GM21528 (cell line): ENCODE results near the gene TARS2.

ENCODE experiments used
- ATAC-seq: cut with Tn5 transposase; IDR thresholded peaks from one replicate; pipeline ENCODE4 v1.9.1; 2021; ENCODE audit warnings: mild to moderate bottlenecking, moderate library complexity; ENCODE audit not compliant: unreplicated experiment, low FRiP score

TARS2 gene

DNA sequence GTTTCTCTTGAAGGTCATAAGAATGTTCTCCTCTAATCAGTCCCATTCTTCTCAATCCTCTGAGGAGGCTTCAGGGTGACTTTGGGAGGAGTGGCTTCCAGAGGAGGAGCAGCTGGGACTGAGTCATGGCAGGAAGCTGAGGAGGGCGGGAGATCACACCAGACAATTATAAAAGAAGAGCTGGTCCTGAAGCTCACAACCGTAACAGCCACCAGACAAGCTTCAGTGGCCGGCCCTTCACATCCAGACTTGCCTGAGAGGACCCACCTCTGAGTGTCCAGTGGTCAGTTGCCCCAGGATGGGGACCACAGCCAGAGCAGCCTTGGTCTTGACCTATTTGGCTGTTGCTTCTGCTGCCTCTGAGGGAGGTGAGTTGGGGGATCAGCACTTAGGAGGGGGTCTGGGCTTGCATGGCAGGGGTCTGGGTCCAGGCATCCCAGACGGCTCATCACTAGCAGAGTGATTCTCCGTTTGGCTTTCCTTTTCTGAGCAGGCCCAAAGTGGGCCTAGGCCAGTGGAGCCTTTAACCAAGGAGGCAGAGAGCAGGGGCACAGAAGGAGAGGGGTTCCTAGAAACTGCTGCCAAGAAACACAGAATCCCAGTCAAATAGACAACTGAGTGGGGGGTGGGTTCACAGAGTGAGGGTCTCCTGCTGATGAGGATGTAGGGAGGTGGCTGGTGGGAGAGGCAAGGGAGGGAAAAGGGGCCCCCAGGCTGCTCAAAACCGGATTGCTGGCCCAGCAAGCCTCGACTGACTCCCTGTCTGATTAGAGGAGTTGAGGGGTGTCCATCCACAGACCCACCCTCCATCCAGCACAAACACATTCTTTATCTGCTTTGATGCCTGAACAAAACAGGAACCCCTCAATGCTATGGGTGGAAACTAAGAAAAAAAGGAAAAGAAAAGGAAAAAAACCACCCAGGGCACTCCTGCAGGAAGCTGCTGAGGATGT is 21.0 kb downstream of the TARS2 start, which contains the start of gene ECM1:
TSS of gene ECM1 (plus strand) at position 198 of the 953 bp plus-strand sequence. CDS start at position 299, 101 bp downstream.
- no peak for ATAC-seq

DNA sequence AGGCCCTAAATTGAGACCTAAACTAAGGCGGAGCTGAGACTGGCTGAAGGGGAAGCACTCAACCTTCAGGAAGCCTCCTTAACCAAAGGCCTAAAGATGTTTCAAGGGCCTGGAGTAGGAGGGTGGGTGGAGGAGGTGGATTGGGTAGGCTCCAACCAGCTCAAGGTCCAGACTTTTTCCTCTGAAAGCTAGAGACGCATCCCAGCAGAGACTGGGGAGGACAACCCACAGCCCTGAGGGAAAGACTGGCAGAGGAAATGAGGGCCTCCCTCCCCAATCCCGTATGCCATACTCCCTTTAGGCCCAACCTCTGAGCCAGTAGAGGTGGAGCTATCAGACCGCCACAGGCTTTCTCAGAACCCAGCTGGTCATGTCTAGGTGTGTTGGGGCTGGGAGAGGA is 21.8 kb downstream of the TARS2 start:
- no peak for ATAC-seq

DNA sequence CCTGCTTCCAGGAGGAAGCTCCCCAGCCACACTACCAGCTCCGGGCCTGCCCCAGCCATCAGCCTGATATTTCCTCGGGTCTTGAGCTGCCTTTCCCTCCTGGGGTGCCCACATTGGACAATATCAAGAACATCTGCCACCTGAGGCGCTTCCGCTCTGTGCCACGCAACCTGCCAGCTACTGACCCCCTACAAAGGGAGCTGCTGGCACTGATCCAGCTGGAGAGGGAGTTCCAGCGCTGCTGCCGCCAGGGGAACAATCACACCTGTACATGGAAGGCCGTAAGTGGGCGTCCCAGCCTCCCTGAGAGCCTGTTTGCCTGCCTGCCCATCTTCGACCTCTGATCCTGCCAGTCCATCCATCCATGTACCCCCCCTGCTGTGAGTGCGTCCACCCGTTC is 24.3 kb downstream of the TARS2 start:
- ATAC-seq, result no peak

DNA sequence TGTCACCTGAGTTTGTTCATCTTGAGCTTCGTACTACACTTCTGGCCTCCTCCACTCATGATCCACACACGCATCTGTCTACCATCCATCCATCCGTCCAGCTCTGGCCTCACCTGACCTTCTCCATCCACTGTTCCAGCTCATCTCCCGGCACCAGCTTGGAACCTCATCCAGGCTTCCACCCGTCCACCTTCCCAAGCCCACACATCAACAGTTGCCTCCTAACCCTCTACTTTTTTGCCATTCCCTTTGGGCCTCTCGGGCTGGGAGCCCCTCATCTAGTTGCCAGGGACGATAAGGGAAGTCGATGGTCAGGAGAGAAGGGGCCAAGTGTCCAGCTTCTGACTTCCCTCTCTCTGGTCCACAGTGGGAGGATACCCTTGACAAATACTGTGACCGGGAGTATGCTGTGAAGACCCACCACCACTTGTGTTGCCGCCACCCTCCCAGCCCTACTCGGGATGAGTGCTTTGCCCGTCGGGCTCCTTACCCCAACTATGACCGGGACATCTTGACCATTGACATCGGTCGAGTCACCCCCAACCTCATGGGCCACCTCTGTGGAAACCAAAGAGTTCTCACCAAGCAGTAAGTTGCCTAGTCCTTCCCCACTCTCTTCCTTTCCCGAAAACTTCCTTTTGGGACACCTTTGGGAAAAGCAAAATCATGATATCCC is 24.9 kb downstream of the TARS2 start:
- no peak for ATAC-seq

DNA sequence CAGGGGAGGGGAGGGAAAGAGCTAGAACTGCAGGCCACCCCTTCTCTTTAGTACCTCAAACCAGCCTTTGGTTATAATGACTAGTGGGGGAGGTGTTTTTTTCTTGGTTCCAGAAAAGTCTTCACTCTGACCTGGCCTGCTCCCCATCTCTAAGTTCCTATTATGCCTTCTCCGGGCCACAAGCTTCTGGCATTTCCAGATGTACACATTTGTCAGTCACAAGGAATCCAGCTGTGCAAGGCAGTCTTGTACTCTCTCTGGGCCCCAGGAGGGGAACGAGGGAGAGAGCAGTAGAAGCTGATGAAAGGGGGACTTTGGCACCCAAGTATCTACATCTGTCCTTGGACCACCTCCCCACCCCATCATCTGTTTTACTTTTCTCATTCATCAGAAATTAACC is 25.6 kb downstream of the TARS2 start:
- no peak for ATAC-seq

DNA sequence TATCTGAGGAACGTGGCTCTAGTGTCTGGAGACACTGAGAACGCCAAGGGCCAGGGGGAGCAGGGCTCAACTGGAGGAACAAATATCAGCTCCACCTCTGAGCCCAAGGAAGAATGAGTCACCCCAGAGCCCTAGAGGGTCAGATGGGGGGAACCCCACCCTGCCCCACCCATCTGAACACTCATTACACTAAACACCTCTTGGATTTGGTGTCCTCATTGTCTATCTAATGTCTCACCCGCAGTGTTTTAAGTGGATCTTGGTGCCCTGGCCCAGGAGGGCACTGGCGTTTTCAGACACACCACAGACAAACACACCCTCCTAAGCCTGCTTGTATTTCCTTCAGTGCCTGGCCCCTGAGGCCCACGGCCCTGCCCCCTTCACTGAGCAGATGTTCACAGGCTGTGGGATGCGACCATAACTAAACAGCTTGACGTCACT is 26.2 kb downstream of the TARS2 start:
- no peak for ATAC-seq

DNA sequence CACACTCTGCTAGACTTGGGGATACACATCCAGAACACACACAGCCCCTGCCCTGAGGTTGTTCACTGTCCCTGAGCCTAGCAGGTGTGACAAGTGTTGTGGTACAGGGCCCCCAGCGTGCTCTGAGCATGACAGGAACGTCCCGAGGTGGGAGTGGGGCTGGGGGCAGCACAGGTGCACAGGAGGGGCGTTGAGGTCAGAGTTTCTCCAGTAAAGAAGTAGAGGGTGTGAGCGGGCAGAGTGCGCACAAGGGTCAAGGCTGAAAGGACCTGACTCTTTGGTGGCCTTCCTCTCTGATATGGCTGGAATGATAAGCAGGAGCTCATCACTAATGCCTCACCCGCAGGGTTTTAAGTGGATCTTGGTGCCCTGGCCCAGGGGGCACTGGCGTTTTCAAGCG is 27.0 kb downstream of the TARS2 start:
- no peak for ATAC-seq

DNA sequence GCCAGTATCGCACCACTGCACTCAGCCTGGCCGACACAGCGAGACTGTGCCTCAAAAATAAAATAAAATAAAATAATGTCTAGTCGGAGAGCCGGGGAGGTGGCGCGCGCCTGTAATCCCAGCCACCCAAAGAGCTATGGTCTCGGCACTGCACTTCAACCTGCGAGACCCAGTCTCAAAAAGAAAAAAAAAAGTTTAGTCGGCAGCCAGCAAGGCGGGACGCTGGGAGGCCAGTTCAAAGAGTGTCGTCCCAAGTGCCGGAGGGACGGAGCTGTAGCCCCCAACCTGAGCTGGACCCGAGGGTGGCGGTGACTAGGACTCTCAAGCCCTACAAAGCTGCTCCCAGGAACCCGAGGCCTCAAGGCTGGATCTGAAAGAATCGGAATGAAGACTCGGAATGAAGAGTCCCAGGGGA is 27.7 kb downstream of the TARS2 start:
- ATAC-seq, result no peak

DNA sequence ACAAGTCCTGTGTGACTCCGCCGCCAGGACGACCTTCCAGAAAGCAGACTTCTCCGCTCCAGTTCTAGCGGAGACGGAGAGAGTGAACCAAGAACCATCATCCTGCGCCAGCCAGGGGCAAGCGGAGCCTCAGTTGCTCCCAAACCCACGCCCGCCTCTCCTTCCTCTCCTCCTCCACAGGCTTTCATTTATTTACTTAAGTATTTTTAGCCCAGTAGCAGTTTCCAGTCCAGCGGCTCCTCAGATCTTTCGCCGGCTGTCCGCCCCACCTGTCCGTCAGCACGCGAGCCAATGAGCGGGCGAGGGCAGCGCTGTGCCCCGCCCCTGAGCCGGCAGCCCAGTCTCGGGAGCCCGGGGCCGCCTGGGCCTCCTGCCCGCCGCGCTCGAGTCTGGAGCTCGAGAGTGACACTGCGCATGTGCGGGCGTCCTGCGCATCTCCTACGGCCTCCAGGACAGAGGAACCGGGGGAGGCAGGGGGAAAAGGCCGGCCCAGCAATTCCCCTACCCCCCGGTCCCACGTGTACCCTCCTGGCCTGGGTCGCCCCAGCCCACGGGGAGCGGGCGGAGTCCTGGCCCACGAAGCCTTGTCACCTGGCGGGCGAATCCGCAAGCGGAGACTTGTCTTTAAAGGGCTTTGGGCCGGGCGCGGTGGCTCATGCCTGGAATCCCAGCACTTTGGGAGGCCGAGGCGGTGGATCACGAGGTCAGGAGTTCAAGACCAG is 28.3 kb downstream of the TARS2 start, which contains the start of gene FALEC:
TSS of gene FALEC (plus strand) at position 425 of the 722 bp plus-strand sequence.
- peak; percentile 90 for ATAC-seq

DNA sequence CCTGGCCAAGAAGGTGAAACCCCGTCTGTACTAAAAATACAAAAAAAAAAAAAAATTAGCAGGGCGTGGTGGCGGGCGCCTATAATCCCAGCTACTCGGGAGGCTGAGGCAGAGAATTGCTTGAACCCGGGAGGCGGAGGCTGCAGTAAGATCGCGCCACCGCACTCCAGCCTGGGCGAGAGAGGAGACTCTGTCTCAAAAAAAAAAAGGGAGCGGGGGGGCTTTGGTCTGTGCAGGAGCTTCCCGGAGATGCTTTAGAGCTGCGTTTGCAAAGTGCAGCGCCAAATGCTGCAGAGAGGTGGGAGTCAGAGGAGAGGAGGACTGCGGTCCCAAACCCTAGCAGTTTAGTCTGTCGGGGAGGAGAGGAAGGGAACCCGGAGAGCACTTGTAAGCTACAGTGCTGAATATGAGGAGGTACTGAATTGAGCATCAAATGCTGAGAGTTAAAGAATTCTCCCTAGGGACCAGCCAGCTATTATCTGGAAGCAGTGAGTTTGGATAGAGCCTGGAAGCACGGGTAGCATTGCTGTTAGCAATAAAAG is 28.9 kb downstream of the TARS2 start:
- peak; percentile 3 for ATAC-seq

DNA sequence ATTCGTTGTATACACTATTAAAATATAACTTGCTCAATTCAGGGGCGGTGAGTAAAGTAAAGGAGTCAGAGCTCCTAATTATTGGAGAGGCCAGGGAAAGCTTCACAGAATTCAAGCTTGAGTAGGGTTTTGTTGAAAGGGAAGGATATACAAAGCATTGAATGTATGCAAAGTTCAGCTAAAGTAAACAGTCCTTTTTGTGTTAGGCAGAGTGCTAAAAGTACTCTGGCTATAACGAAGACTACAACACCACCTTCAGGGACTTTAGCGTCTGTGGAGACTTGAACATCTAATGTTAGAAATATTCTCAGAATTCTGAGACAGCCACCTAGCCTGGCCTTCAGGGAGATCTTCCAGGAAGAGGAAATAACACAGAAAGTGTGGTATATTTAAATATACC is 29.4 kb downstream of the TARS2 start:
- no peak for ATAC-seq

DNA sequence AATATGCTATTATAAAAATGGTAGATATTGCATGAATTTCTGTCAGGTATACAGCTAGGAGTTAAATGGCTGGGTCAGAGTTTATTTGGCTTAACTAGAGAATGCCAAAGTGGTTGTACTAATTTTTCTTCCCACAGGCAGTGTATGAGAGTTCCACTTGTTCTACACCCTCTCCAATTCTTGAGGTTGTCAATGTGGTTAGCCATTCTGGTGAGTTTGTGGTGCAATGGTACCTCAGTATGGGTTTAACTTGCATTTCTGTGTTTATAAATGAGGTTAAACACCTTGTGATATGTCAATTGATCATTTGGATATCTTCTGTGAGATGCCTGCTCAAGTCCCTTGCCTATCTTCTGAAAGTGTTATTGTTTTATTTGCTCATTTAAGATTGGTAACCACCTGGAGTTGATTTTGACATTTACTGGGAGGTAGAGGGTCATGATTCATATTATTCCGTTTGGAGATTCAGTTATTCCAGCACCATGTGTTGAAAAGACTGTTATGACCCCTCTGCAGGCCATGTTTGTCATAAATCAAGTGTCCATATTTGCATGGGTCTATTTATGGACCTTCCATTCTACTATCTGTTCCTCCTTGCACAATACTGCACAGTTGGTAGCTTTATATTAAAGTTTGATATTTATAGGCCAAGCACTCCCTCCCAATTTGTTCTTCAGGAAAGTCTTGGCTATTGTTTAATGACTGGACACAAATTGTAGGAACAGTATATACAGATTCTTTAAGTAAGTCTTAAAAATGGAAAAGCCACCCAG is 34.2 kb downstream of the TARS2 start:
- no peak for ATAC-seq

DNA sequence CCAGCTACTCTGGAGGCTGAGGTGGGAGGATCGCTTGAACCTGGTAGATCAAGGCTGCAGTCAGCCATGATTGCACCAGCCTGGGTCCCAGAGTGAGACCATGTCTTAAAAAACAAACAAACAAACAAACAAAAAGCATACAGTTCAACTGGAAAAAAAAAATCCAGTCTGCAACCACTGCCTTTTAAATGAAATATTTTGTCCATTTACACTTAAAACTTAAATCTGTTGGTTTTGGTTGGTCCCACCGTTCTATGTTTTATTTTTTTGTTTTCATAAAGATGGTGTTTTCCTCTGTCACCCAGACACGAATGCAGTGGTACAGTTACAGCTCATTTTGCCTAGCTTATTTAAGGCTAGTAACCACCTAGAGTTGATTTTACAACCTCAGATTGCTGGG is 38.1 kb downstream of the TARS2 start:
- no peak for ATAC-seq

DNA sequence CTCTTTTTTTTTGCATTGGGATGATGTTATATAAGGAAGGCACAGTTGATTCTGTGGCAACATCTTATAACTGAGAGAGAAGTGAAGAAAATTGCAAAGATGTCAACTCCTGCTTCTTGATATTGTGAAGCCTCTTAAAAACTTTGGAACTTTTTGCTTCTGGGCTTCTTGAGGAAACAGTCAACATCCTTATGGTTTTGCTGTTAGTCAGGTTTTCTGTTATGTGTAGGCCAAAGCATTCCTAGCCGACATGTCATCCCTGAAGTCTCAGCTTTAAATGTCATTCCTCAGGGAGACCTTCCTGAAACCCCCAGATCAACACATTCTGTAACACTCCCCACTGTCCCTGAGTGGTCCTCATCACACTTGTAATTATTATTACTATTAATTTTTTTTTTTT is 41.0 kb downstream of the TARS2 start:
- ATAC-seq, result no peak

DNA sequence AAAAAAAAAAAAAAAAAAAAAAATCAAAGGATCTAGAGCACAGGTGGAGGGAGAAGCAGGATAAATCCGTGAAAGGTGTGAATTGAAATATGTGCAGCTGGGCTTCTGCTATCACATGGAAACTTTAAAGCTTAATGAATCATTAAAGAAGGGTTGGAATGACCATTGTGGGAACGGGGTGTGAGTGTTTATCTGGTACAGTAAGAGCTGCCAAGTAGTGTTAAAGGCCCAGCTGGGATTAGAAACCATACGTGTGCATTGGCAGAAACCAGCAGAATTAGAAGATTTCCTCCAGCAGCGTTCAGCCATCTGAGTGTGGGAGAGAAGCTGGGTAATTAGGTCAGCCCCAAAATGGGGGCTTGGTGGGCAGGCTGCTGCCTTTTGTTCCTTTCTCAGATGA is 41.8 kb downstream of the TARS2 start:
- ATAC-seq, result no peak

DNA sequence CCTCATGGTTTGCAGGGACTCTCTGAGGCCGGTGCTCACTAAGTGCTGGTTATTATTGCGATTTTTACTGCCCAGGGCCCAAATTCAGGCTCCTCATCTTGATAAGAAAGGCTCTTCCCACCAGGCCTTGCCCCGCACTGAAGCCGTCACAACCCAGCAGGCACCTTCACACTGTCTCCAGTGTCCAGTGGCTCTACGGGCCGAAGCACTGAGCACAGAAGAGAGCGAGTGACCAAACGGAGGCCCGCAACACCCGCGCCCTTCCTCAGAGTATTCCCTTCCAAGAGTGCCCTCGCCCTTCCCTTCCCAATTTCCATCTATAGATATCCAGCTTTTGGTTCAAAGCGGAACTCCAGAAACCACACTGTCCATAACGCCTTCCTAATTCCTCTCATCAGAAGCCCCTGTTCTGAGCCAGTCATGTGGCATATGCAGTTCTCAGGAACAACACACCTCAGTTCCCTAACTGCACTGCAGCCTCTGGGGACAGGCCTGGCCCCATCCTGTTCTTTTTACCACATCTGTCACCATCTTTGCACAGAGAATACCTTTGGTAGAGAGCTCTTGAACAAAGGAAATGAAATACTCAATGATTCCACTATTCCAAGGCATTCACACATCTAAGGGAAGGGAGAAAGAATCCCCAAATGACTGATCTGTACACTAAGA is 43.4 kb downstream of the TARS2 start:
- ATAC-seq, result no peak

DNA sequence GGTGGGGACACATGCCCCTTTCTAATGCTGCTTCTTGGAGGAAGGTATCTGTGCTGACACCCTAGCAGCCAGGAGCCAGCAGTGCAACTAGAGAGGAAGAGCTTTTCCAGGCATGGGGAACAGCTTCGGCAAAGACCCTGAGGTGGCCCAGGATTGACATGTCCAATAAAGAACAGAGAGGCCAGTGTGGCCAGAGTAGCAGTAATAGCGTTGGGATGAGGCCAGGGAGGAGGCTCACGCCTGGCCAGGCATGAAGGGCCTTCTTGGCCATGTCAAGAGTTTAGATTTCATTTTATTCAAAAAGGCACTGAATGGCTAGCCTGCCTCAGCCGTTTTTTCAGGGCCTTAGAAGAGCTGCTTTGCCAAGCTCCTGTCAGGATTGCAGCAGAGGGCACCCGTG is 45.6 kb downstream of the TARS2 start:
- no peak for ATAC-seq

DNA sequence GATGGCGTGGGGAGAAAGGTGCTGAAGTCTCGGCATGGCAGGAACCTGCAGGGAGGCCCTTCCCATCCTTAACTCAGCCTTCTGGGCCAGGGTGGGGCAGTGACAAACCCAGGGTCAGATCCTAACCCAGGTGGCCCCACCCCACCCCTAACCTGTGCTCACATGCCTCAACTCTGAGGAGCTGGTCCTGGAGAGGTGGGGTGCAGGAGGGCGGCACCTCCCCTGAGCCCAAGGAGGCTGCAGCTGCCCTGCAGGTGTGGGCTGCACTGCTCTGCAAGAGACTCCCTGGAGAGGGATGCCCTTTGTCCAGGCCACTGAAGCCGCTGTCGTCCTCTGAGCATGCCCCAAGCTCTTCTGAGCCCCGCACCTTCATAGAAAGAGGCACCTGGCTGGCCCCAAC is 46.8 kb downstream of the TARS2 start:
- no peak for ATAC-seq

DNA sequence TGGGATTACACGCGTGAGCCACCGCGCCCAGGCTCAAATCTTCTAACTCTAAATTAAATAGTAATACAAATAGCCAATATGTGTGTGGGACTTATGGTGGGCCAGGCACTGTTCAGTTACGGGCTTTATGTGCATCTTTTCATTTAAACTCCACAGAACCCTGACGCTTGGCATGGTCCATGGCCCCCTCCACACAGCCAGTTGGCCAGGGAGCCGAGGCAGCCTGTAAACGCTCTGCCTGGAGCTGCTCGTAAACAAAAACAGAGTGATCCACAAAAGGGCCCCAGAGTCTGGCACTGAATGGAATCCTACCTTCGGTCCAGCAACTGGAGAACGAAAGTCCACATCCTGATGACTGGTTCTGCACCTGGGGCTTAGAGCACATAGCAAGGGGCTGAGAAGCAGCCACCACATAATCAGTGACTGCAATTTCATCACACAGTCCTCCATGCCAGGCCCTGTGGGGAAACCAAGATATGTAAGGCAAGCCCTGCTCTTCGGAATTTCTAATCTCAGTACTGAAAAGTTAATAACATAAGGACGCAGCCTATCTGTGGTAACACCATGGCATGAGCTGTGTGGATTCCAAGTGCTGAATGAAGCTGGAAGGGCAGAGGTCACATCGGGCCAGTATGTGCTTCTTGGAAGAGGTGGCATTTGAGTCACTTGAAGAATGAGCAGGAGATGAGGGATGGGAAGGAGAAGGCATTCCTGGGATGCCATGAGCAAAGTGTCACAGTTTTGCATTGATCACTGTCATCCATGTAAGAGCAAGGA is 48.5 kb downstream of the TARS2 start:
- ATAC-seq, result no peak
